Activated T-cell treated with anti-CD3 and anti-CD28 coated beads, Interleukin-2, amount 50 U/mL, for 72 hours (primary cell): ENCODE measurements around the gene IRX4. TPM values are rescaled to one million over a fixed set of nuclear protein-coding genes. Genes with fewer than 3 reads are reported as not detected.
"Not testable (repeated sequence)": the region's sequence is repeated elsewhere in the genome, so short reads cannot be mapped to it uniquely, and the experiment has no call there.

Experiments
- ATAC-seq, 2 donors: fragments of 150-1000 bp; cut with Tn5 transposase; replicated peaks in 1 of 2; 2 replicates each; pipeline ENCODE4 v1.10.0; 2021; ENCODE audit warnings: moderate library complexity in 2 of 2, mild to moderate bottlenecking in 1 of 2
- DNase-seq, 2 donors: peaks; one replicate each; pipeline ENCODE4 v3.0.0; 2021 to 2022; ENCODE audit warnings: mixed read lengths in 1 of 2
- H3K27ac Mint-ChIP-seq: one replicate; pipeline ENCODE4 v1.8.0; 2022; ENCODE audit warnings: mild to moderate bottlenecking, moderate library complexity, mixed read lengths
- H3K27me3 Mint-ChIP-seq: one replicate; pipeline ENCODE4 v1.8.0; 2022; ENCODE audit warnings: low read depth, mixed read lengths
- H3K36me3 Mint-ChIP-seq, 2 donors: one replicate each; pipeline ENCODE4 v1.8.0; 2022; ENCODE audit warnings: mixed read lengths in 2 of 2, mild to moderate bottlenecking in 1 of 2; ENCODE audit not compliant: insufficient read depth in 2 of 2
- H3K4me1 Mint-ChIP-seq: one replicate; pipeline ENCODE4 v1.8.0; 2022; ENCODE audit warnings: low read depth, mixed read lengths
- H3K4me3 Mint-ChIP-seq, 2 donors: one replicate each; pipeline ENCODE4 v1.8.0; 2022; ENCODE audit warnings: mild to moderate bottlenecking in 2 of 2, mixed read lengths in 2 of 2, moderate library complexity in 2 of 2
- H3K9me3 Mint-ChIP-seq, 2 donors: one replicate each; pipeline ENCODE4 v1.8.0; 2022; ENCODE audit warnings: mixed read lengths in 2 of 2
- total RNA-seq, 2 donors: library from RNA; stranded (reverse); gene quantifications; one replicate each; pipeline ENCODE4 v1.2.3, GENCODE V29; 2022

Gene IRX4
- total RNA-seq, 2 donors from 2014 or later, result not detected

DNA sequence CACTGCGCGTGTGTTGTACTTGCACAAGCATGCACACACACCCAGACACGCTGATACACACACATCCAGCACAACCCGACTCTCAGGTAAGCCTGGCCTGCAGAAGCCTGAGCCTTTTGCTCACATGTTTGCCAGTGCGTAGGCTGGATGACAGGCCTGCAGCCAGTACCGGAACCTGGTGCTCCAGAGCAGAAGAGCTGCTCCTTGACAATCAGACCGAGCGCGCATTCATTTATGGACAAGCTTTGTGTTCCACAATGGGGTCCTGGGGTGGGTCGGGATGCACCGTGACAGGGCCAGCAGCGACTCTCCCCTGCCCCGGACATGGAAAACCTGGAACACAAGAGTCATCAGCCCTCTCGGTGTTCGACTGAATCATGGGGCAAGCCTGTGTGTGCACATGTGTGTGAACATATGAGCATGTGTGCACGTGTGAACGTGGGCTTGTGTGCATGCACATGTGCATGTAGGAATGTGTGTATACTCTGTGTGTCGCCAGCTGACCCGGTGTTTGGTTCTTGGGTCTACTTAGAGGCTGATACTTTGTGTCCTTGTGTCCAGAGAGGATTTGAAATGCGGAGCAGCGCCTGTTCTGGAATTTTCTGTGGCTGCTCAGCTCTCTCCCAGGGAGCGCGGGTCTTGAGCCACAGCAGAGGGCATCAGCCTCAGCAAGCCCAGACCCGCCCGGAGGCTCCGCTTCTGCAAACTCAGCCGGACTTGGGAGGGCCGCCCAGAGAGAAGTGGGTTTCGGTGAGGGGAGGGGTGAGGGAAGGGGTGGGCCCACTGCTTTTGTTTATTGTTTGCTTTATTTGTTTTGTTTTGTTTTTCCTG is 32.2 kb downstream of the IRX4 start:
- no peaks in the 10 kb centered on the region for H3K36me3 Mint-ChIP-seq
- DNase-seq, result no peak
- no peak overlapping the region for H3K4me3 Mint-ChIP-seq
- no peak for ATAC-seq
- H3K27me3 Mint-ChIP-seq, result peaks cover 56% of the 10 kb centered on the region
- no peaks in the 10 kb centered on the region for H3K9me3 Mint-ChIP-seq
- no peaks in the 10 kb centered on the region for H3K4me1 Mint-ChIP-seq
- H3K27ac Mint-ChIP-seq, result no peak overlapping the region

DNA sequence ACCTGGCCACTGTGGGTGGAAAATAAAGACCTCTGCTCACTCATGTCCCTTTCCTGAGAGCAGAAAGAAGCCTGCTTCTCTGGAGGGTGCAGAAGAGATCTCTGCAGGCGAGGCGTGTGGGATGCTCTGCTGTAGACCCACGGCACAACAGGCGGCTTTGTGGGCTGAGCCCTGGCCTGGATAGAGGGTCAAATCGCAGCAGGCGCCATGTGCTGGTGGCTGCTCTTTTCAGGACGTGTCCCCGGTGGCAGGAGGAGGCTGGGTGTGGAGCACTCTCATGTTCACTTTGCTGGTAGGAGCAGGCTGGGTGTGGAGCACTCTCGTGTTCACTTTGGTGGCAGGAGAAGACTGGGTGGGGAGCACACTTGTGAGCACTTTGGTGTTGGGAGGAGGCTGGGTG is 35.1 kb downstream of the IRX4 start:
- DNase-seq, result no peak
- no peaks in the 10 kb centered on the region for H3K4me1 Mint-ChIP-seq
- no peak overlapping the region for H3K4me3 Mint-ChIP-seq
- H3K36me3 Mint-ChIP-seq, result no peaks in the 10 kb centered on the region
- peaks cover 34% of the 10 kb centered on the region for H3K27me3 Mint-ChIP-seq
- H3K9me3 Mint-ChIP-seq, result no peaks in the 10 kb centered on the region
- no peak overlapping the region for H3K27ac Mint-ChIP-seq
- no peak for ATAC-seq

DNA sequence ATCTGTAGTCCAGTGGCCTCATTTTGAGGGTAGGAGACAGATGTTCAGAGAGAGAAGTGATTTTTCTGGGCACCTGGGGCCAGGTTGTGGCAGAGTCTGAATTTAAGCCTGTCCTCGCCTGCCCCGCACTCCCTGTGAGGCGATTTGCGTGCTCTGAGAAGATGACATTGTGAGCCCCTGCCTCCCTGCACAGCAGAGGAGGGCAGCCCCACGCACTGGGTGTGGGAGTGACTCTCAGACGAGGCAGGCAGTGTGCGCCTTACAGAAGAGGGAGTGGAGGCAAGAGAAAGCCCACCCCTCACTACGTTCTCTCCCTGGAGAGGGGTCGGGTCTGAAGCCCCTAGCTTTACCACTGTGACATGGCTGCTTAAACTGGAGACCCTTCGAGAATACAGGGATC is 35.7 kb downstream of the IRX4 start:
- peaks cover 32% of the 10 kb centered on the region for H3K27me3 Mint-ChIP-seq

DNA sequence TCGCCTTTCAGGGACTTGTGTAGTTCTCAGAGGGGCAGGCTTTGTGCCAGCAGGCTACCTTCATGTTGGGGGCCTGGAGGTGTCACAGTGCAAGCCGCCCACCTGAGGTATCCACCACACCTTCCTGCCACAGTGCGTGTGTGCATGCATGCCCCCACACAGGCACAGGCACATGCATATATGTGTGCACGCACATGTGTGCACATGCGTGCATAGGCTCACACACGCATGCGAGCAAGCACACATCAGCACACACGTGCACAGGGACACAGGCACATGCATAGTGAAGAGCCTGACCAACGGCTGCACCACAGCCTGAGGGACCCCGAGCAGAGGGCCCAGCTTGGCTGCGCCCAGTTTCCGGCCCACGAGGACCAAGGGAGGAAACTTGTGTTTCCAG is 36.1 kb downstream of the IRX4 start:
- DNase-seq (no peak), ATAC-seq (no peak)

More for the DNA sequence above, 35.7 kb downstream of the IRX4 start:
- Mint-ChIP-seq H3K4me1 (no peaks in the 10 kb centered on the region), H3K4me3 (no peak overlapping the region), H3K27ac (no peak overlapping the region), H3K9me3 (no peaks in the 10 kb centered on the region), H3K36me3 (no peaks in the 10 kb centered on the region)
- ATAC-seq, result no peak
- no peak for DNase-seq

DNA sequence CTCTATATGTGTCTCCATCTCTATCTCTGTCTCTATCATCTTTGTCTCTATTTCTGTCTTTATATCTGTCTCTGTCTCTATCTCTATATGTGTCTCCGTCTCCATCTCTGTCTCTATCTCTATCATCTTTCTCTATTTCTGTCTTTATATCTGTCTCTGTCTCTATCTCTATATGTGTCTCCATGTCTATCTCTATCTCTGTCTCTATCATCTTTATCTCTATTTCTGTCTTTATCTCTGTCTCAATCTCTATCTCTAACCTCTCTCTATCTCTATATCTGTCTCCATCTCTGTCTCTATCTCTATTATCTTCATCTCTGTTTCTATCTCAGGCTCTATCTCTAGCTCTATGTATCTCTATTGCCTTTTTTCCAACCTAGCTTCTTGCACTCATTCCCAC is 37.0 kb downstream of the IRX4 start:
- H3K4me1 Mint-ChIP-seq, result no peaks in the 10 kb centered on the region
- ATAC-seq, result no peak
- no peaks in the 10 kb centered on the region for H3K9me3 Mint-ChIP-seq
- H3K36me3 Mint-ChIP-seq, result no peaks in the 10 kb centered on the region
- no peak overlapping the region for H3K27ac Mint-ChIP-seq
- DNase-seq, result no peak
- H3K27me3 Mint-ChIP-seq, result peaks cover 21% of the 10 kb centered on the region
- no peak overlapping the region for H3K4me3 Mint-ChIP-seq

More for the DNA sequence above, 36.1 kb downstream of the IRX4 start:
- Mint-ChIP-seq H3K27ac (no peak overlapping the region), H3K36me3 (no peaks in the 10 kb centered on the region), H3K4me3 (no peak overlapping the region), H3K27me3 (peaks cover 29% of the 10 kb centered on the region), H3K9me3 (no peaks in the 10 kb centered on the region), H3K4me1 (no peaks in the 10 kb centered on the region)

DNA sequence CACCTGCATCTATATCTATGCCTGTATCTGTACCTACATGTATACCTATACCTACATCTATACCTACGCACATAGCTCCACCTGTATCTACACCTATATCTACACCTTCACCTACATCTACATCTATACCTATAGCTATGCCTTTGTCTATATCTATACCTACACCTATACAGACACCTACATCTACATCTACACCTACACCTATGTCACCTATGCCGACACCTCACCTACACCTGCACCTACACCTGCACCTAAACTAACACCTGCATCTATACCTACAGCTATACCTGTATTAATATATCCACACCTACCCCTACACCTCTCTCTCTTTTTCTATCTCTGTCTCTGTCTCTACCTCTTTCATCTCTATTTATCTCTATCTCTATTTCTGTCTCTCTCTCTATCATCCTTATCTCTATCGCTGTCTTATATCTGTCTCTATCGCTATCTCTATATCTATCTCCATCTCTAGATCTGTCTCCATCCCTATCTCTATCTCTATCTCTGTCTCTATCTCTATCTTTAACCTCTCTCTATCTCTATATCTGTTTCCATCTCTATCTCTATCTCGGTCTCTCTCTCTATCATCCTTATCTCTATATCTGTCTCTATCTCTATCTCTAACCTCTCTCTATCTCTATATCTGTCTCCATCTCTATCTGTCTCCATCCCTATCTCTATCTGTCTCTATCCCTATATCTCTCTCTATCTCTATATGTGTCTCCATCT is 37.9 kb downstream of the IRX4 start:
- Mint-ChIP-seq H3K9me3 (no peaks in the 10 kb centered on the region), H3K27ac (no peak overlapping the region), H3K36me3 (no peaks in the 10 kb centered on the region), H3K4me3 (no peak overlapping the region), H3K4me1 (no peaks in the 10 kb centered on the region), H3K27me3 (peaks cover 19% of the 10 kb centered on the region)
- DNase-seq, result no peak
- ATAC-seq, result no peak

DNA sequence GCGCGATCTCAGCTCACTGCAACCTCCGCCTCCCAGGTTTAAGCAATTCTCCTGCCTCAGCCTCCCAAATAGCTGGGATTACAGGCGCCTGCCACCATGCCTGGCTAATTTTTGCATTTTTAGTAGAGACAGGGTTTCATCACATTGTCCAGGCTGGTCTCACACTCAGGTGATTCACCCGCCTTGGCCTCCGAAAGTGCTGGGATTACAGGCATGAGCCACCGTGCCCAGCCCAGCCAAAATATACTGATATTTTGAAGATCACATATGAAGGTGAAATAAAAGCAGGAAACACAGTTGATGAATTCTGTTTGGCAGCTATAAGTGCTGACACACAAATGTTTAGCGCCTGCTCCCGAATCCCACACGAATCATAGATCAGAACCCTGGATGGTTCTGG is 39.0 kb downstream of the IRX4 start:
- not testable (repeated sequence) for ATAC-seq, H3K36me3 Mint-ChIP-seq, H3K27ac Mint-ChIP-seq, H3K9me3 Mint-ChIP-seq, DNase-seq, H3K4me1 Mint-ChIP-seq, H3K4me3 Mint-ChIP-seq
- H3K27me3 Mint-ChIP-seq, result peaks cover 11% of the 10 kb centered on the region

DNA sequence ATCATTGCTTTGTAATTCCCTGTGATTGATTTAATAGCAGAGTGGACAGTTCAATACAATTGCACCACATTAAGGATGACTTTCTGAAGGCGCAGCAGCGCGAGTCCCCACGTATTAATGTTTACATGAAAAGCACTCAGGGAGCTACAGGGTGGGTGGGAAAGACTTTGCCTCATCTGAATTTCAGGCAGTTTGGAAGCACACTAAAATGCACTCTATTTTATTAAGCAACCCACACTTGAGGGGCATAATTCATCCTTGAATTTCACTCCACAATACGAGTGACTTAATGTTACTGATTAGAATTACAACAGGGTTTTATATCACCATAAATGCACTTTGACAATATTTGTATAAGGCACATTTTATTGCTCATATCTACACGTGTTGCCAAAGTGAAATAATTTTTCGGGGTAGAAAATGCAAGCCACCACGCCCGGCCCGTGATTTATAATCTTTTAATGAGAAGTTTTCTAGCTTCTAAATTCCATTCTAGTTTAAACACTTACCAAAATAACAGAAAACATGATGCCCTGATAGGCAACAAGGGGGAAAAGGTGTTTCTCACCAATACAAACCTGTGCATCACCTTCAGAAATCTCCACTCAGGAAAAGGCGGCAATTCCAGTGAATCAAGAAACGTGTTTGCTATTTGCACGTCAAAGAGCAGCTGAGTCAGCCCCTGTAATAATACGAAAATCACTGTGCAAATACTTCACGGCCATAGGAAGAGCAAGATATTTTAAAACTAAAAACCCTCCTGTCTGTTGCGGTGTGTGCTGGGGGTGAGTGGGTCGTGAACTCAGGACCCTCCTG is 40.5 kb downstream of the IRX4 start:
- Mint-ChIP-seq H3K4me1 (no peaks in the 10 kb centered on the region), H3K36me3 (no peaks in the 10 kb centered on the region), H3K27ac (no peak overlapping the region), H3K9me3 (no peaks in the 10 kb centered on the region), H3K4me3 (no peak overlapping the region), H3K27me3 (peaks cover 2% of the 10 kb centered on the region)
- DNase-seq (no peak), ATAC-seq (no peak)

DNA sequence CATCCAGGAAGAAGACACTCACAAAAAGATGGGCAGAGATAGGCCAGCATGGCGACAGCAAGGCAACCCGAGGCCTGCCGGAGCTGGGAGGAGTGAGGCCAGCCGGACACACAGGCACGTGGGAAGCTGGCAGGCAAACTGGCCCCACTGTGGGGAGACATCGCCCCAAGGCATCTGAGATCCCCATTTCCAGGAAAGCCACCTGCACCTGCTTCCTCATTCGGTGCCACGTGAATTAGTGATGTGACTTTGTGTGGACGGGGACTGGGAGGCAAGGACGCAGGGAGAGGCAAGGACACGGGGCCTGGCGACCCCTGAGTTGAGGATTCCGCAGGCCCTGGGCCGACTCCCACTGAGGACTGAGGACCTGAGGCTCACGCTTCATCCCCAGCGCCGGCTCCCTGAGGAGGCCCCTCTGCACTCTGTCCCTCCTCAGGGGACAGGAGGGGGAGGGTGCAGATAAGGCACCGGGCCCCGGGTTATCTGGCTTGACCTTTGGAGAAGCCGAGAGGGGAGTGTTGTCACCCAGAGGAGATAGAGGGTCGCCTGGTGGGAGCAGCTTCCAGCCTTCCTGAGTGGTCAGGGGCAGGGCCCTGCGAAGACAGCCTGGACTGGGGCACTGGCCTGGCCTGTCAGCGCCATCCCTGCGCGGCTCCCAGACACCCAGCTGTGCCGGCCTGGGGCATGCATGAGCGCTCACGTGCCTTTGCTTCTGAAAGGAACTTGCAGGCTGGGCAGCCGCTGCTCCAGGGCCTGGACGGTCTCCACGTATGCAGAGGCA is 41.8 kb downstream of the IRX4 start:
- ATAC-seq (no peak), DNase-seq (no peak)
- H3K9me3 Mint-ChIP-seq, result no peaks in the 10 kb centered on the region
- H3K4me1 Mint-ChIP-seq, result no peaks in the 10 kb centered on the region
- no peak overlapping the region for H3K27ac Mint-ChIP-seq
- H3K27me3 Mint-ChIP-seq, result no peaks in the 10 kb centered on the region
- no peak overlapping the region for H3K4me3 Mint-ChIP-seq
- no peaks in the 10 kb centered on the region for H3K36me3 Mint-ChIP-seq

DNA sequence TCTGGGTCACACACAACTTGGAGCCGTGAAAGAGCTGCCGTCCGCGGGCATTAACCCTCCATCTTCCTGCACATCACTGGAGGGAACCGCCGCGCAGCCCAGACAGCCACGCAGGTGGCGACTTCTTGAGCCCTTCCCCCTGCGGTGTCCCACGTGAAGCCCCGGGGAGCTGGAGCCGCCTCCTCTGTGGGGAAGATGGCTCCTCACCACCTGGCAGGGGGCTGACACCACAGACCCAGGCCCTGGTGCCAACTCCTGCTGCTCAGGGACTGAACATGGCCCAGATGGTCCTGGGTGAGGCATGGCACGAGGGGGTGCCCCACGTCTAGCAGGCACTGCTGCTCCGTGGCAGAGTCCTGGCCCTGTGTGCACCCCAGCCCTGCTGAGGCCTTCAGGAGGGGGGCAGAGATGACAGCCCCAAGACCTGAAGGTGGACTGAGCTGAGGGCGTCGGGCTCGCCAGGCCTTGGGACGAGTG is 42.6 kb downstream of the IRX4 start:
- Mint-ChIP-seq H3K4me1 (no peaks in the 10 kb centered on the region), H3K36me3 (no peaks in the 10 kb centered on the region), H3K27ac (no peak overlapping the region), H3K9me3 (no peaks in the 10 kb centered on the region), H3K27me3 (peaks cover 2% of the 10 kb centered on the region), H3K4me3 (no peak overlapping the region)
- no peak for DNase-seq
- ATAC-seq, result no peak

DNA sequence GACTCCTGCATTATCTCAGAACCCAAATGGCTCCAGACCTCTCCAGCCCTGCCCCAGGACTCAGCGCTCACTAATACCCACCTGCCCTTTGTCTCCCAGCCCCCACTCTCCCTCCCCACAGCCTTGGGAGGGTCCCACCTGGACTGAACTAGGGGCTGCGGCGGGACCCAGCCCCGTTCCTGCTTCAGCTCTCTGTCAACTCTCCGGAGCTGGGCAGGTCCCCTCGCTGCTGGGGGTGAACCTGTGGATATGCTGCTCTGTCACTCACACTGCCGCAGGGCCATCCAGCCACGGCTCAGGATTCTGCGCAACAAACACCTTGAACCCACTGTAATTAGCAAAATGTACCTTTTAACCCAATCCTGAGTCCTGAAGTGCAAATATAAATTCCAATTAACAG is 44.7 kb downstream of the IRX4 start:
- DNase-seq, result no peak
- Mint-ChIP-seq H3K4me3 (no peak overlapping the region), H3K9me3 (no peaks in the 10 kb centered on the region), H3K27me3 (peaks cover 12% of the 10 kb centered on the region), H3K4me1 (no peaks in the 10 kb centered on the region), H3K27ac (no peak overlapping the region), H3K36me3 (no peaks in the 10 kb centered on the region)
- no peak for ATAC-seq
